ENCODE measurements around the gene DUSP9.

The DUSP9 gene

DNA sequence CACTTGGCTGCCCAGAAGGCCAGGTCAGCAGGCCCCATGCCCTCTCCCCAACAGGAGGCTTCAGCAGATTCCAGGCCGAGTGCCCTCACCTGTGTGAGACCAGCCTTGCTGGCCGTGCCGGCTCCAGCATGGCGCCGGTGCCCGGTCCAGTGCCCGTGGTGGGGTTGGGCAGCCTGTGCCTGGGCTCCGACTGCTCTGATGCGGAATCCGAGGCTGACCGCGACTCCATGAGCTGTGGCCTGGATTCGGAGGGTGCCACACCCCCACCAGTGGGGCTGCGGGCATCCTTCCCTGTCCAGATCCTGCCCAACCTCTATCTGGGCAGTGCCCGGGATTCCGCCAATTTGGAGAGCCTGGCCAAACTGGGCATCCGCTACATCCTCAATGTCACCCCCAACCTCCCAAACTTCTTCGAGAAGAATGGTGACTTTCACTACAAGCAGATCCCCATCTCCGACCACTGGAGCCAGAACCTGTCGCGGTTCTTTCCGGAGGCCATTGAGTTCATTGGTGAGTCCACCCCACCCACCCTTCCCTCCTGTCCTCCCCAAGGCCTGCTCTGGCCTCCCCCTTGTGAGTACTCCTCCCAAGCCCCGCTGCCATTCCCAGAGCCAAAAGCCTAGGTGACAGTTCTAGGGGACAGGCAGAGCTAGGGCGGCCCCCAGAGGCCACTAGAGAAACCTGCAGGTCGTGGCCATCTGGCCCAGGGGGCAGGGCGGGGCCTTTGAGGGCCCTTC, 2.3 kb downstream of the DUSP9 start:
- no peak for DNase-seq

DNA sequence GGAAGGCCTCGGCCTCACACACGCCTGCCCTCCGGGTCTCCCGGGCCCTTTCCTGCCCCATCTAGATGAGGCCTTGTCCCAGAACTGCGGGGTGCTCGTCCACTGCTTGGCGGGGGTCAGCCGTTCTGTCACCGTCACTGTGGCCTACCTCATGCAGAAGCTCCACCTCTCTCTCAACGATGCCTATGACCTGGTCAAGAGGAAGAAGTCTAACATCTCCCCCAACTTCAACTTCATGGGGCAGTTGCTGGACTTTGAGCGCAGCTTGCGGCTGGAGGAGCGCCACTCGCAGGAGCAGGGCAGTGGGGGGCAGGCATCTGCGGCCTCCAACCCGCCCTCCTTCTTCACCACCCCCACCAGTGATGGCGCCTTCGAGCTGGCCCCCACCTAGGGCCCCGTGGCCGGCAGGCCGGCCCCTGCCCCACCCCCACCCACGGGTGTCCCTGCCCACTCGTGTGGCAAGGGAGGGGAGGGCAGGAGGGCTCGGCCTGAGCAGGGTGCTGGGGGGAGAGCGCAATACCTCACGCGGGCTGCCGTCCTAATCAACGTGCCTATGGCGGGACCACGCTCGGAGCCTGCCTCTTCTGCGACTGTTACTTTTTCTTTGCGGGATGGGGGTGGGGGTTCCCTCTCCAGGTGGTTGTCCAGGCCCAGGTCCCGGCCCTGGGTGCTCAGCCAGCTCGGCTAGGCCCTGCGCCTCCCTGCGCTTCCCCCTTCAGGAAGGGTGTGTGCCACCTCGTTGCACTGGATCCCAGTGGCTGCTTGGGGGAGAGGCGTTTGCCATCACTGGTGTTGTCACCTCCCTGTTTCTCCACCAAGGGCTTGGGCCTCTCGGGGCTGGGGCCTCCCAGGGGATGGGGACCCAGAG, 3.1 kb downstream of the DUSP9 start:
- no peak for DNase-seq

DNA sequence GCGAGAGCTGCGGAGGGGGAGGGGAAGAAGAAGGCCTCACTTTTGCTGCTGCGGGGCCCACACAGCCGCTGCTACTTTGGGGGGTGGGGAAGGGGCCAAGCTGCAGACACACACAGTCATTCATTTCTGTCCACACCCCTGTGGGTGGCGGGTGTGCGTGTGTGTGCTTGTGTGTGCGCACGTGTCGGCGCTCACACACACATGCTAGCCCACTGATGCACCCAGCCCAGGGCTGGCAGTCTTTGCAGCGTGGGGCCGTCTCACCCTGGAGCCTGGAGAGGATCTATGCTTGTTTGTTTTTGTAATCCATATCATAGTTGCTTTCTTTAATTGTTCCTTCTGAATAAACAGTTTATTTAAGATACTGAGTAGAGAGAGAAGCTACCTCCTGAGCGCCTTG, 4.0 kb downstream of the DUSP9 start:
- no peak for DNase-seq

DNA sequence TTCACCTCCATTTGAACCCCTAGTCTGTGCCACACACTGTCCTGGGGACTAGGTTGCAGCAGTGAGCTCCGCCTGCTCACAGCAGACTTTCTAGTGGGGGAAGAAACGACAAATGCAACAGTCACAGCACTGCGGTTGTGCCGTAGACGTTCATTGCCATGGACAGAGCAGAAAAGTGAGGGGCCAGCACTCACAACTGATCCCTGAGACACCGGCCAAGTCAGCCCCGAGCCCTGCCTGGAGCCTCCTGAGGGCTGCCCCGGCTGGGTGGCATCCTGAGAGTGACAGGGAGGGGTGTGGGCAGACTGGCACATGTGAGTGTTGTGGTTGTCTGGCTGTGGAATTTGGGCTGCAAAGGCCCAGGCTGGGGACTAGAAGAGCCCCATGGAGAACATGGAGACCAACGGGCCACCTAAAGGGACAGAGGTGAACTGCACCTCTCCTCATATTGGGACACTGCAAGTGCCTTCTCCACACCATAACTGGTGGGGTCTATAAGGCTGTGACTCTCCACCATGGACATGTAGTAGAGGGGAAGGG, 4.6 kb downstream of the DUSP9 start:
- DNase-seq = no peak

DNA sequence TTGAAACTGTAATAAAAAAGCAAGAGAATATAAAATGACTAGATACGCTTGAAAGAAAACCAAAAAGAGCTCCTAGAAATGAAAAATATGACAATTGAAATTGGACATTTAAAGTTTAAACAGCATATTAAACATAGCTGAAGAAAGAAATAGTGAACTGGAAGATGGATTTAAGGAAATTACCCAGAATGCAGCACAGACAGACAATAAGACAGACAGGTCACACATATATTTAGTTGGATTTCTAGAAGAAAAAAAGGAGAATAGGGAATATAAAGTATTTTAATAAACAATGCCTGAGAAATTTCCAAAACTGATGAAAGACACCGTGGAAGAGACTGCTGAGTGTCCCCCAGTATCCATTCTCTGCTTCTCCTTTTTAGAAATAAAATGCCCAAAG, 6.6 kb downstream of the DUSP9 start:
- DNase-seq = no peak

DNA sequence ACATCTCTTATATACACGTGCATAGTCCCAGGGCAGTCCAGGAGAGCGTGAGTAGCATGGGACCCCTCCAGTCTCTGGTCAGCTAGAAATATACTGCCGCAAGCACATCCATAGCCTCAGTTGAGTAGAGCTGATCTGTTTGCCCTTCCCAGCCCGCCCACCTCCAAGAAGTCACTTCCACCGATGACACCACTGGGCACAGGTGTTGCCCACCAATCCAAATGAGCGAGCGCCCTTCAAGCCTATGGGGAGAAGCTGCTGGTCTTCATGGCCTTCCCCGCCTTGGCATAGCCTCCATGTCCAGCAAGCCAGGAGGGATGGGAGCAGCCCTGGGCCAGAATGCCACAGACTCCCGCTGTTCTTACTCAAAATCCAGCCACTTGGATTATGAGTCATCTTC, 10.2 kb downstream of the DUSP9 start:
- no peak for DNase-seq

DNA sequence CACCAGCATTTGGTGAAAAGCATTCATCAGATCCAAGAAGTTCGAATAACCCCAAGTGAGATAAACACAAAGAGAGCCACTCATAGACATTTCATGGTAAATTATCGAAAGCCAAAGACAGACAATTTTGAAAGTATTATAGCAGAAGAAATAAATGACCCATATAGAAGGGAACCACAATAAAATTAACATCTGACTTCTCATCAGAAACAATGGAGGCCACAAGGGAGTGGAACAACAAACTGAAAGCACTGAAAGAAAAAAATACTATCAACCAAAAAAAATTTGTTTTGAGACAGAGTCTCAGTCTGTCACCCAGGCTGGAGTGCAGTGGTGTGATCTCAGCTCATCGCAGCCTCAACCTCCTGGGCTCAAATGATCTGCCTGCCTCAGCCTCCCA, 12.3 kb downstream of the DUSP9 start:
- no peak for DNase-seq

DNA sequence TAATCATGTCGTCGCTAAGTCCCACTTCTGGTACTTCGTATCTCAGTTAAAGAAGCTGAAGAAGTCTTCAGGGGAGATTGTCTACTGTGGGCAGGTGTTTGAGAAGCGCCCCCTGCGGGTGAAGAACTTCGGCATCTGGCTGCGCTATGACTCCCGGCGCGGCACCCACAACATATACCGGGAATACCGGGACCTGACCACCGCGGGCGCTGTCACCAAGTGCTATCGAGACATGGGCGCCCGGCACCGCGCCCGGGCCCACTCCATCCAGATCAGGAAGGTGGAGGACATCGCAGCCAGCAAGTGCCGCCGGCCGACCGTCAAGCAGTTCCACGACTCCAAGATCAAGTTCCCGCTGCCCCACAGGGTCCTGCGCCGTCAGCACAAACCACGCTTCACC, 15.3 kb downstream of the DUSP9 start:
- peak; percentile 4 for DNase-seq

DNA sequence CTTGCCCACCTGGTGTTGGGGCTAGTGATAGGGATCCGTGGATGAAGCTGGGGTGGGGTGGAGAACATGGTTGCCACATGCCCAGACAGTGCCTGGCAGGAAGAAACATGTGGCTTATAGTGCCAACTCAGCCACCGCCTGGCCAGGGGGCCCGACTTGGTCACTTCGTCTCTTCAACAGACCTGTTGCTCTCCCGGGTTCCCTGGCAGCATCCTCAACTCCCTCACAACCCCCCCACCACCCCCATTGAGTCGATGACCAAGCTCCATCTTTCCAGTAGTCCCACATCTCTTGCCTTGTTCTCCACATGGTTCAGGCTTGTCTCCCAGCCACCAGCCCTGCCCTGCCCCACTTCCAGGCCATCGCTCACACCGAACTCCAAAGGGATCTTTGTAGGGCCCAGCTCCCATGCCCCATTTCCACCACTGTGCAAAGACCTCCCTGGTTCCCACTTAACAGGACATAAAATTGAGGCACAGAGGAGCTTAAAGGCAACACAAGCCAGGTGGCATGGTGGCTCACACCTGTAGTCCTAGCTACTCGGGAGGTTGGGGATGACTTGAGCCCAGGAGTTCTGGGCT, 18.8 kb downstream of the DUSP9 start:
- no peak for DNase-seq

DNA sequence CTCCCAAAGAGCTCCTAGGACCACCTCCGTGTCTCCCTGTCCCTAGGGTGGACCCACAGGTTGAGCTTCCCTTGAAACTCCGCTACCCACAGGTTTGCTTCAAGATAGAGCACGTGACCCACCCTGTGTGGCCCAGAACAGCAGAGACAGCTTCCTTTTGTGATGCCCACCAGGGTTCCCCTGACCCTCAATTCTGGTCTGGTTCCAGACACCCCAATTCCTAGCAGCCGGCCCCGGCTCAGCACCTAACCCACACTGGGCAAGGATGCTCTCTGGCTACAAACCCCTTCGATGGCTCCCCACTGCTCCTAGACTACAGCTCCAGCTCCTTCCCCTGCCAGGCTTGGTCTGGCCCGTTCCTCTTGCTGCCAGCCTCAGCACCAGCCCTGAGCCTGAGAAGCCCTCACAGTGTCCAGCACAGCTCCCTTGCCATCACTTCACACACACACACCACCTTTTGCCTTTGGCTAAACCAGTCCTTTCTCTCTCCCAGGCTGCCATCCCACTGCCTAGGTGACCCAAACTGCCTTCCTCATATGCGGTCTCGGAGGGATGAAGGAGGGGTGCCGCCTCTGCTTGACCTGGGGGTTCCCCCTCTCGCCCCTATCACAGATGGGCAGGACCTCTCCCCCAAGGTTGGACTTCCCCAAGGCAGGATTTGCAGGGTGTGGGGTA, 20.4 kb downstream of the DUSP9 start:
- no peak for DNase-seq

DNA sequence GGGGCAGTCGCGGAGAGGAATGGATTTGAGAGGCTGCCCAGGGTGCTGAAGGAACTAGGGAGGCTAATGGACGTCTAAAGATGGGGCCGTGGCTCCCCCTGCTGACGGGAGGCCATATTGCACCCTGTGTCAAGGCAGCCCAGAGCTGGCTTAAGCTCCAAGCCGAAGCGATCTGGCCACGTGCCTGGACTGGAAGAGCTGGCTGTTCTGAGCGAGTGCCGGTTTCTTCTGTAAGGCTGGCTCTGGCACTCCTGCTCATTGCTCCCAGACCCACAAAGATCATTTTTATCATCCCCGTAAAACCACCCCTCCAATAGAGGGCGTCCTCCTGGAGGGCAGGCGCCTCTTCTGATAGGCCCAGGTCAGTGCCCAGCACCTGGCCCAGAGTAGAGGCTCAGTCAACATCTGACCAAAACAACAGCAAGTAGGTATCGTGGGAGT, 21.0 kb downstream of the DUSP9 start:
- DNase-seq = peak; percentile 64

DNA sequence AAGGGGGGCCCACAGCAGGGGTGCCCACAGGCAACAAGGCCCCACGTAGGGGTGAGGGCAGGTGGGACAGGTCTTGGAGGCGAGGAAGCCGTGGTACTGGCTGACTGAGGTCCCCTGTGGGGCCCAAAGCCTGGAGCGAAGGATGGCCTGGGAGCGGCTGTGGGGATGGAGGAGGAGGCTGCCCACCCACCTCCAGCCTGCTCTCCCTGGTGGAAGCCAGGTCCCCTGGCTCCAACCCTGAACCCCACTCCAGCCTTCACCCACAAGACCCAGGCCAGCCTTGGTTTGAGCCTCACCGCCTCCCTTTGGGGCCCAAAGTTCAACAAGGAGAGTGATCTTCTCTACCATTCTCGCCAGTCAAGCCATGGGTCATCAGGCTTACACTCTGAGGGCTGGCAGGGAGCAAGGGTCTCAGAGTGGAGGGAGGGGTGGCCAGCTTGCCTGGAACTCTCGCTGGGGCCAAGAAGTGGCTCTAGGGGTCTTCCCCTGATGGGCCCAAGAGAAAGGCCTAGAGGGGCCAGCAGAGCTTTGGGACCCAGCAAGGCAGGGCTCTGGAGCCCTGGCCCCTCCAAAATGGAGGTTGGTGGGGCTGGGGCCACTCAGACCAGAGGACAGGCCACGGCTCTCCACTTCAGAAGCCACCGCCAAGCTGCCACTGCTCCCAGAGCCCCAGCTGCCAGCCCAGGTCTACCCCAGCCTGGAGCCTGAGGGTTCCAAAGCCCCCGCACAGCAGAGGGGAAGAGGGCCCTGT, 21.6 kb downstream of the DUSP9 start:
- no peak for DNase-seq

DNA sequence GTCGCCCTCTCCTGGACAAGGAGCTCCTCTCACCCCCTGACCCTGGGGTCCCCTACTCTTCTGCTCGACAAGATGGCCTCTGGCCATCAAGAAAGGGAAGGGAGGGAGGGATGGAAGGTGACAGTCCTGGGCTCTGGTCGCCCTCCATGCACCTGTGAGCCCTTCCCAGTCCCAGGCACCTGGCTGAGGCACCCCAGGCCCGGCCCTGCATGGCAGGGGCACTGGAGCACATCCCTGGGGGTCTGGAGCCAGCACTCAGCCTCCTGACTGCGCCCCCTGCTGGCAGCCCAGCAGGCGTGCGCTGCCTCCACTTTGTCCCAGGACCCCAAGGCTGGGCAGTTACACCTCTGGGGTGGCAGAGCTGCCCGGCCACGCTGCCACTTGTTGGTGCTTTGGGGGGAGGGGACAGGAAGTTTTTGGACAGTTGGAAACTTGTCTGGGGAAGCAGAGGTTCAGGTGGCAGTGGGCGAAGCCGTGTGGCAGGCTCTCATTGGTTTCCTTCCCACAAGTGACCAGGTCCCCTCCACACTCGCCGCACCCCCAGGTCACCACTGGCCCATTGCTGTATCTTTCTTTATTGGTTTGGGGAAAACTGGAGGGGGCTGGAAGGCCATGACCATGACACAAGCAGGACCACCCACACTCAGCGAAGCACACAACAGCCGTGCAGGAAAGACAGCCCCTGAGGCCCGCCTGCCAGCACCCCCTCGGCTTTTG, 22.3 kb downstream of the DUSP9 start:
- DNase-seq = no peak

DNA sequence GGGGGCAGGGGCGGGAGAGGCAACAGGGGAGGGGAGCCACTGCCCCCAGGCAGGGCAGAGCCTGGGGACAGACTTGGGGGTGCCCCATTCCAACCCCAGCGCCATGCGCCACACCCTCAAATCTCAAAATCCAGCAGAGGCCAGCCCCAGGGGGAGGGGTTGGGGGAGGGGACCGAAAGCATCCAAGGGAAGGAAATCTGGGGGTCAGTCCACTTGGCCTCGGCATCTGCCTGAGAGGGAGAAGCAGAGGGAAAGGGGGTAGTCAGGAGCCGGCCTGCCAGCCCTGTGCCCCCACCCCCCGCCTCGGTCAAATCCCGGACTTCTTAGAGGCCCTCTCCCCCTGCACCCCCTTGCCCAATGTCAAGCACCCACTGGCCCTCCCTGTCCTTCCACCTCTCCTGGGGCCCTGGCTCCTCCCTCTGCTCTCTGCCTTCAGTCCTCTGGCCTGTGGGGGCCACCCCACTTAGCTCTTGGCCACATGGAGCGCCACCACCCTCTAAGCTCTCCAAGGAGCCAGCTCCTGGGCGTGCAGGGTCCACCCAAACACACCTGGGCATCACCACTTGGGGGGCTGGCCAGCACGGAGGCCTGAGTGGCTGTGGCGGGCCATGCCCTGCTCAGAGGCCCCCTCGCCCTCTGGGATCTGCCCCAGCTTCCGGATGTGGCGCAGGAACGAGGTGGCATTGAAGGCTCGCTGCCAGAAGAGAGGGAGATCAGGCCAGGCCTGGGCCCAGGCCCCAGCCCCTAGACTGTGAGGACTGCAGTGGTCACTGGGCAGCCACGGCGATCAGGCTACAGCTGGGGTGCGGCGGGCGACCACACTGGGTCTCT, 23.1 kb downstream of the DUSP9 start:
- DNase-seq = no peak

DNA sequence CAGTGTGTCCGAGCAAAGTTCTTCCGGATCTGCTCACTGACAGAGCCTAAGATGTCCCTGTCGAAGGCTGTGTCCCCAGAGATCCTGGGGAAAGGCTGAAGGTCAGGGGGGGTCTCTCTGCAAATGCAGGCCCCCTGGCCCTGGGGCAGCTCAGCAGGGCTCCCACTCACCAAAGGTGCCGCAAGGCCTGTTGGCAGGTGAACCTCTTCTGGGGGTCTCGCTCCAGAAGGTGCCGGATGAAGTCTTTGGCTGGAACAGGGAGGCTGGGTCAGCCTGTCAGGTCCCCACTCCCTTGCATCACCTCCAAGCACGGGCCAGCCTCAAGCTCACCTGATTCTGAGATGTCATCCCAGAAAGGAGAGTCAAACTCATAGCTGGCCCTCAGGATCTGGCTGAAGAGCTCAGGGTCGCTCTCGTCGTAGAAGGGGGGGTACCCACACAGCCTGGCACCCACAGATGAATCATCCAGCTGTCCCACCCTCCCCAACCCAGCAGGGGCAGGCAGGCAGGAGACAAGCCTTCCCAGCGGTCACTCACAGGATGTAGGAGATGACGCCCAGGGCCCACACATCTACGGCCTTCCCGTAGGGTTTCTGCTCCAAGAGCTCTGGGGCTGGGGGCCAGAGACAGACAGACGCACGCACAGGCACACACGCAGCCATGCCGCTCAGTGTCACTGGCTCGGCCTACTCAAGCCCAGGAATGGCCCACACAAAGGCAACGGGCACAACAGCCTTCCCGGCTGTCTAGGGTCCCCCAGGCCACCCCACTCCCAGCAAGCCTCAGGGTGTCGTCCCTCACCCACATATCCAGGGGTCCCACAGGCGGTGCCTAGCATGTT, 24.0 kb downstream of the DUSP9 start:
- DNase-seq = no peak

DNA sequence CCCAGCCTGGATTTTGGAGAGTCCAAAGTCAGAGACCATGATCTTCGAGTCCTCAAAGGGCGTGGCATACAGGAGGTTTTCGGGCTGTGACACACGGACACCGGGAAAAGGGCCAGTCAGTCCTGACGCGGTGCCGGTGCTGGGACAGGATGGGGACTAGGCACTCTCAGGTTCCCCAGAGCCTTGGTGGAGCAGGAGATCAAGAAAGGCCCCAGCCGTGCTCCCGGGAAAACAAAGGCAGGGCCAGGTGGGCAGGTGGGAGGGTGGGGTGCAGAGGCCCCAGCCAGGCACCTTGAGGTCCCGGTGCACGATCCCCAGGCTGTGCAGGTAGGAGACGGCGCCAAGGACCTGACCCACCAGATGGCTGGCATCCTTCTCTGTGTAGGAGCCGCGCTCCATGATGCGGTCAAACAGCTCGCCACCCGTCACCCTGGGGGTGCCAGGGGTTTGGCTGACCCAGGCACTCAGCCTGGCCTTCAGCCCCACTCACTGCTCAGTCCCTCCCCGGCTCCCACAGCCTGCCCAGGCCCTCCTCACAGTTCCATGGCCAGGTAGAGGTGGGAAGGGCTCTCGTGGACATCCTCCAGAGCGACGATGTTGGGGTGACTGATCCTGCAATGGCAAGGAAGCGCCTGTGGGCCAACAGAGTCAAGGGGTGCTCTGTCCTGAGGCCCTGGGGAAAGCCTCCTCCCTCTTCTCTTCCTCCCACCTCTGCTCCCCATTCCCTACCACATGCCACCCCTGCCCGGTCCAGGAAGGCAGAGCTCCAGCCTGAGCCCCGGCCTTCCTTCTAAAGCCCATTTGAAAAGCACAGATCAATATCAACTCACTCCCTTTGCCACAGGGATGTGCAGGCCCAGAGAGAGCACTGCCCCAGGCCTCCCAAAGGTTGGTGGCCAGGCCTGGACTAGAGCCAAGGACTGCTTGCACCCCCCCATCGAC, 24.9 kb downstream of the DUSP9 start:
- no peak for DNase-seq

DNA sequence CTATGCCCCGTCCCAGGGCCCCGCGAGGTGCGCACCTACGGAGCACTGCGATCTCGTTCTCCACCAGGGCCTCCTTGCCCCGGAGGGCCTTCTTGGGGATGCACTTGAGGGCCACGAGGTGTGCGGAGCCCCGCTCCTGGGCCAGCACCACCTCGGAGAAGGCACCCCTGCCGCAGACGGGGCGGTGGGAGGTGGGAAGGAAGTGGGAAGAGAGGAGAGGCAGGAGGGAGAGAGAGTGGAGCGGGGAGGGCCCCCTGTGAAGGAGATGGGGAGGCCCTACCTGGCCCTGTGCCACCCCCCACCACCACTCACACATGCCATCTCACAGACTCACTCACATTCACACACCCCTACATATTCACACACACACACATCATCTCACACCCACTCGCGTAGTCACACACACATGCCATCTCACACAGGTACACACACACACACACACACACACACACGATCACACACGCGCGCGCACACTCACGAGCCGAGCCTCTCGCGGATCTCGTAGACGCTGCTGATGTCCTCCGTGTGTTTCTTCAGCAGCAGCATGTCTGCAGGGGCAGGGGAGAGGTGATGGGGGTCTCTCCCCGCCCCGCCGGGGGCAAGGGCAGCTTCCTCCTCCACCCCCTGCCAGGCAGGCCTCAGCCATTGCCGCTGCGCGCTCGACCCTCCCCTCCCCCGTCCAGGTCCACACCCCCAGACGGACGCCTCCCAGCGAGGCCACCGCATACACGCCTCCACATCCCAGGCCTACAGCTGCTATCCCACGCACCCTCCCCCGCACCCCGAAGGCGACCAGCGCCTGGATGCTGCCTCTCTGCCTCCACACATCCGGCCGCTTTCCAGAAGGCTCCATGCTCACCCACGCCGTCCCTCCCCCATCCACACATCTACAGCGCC, 25.8 kb downstream of the DUSP9 start:
- no peak for DNase-seq
